OCI-M1 (cell line): Measurements from ENCODE around the gene RACK1.

Experiments used
- DNase-seq: peaks from one replicate; lab custom pipeline; 2025; lab: John Stamatoyannopoulos, UW

RACK1 gene

DNA sequence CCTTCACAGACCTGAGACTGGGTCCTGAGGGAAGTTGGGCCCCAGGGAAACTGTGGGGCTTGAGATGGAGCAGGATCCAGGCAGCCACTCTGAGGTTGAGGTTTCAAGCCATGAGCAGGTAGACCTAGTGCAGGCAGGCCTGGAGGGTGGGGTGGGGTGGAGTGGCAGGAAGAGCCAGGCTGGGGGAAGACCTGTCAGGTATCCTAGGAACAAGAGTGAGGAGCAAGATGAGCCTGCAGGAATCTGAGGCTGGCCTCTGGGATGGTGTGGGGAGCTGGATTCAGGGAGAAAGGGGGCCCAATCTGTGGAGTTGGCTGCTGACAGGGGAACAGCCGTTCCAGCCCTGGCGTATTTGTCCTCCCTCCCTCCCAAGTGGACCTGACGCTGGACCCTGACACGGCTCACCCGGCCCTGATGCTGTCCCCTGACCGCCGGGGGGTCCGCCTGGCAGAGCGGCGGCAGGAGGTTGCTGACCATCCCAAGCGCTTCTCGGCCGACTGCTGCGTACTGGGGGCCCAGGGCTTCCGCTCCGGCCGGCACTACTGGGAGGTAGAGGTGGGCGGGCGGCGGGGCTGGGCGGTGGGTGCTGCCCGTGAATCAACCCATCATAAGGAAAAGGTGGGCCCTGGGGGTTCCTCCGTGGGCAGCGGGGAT lies 9.8 kb downstream of the RACK1 start:
- DNase-seq = no peak

DNA sequence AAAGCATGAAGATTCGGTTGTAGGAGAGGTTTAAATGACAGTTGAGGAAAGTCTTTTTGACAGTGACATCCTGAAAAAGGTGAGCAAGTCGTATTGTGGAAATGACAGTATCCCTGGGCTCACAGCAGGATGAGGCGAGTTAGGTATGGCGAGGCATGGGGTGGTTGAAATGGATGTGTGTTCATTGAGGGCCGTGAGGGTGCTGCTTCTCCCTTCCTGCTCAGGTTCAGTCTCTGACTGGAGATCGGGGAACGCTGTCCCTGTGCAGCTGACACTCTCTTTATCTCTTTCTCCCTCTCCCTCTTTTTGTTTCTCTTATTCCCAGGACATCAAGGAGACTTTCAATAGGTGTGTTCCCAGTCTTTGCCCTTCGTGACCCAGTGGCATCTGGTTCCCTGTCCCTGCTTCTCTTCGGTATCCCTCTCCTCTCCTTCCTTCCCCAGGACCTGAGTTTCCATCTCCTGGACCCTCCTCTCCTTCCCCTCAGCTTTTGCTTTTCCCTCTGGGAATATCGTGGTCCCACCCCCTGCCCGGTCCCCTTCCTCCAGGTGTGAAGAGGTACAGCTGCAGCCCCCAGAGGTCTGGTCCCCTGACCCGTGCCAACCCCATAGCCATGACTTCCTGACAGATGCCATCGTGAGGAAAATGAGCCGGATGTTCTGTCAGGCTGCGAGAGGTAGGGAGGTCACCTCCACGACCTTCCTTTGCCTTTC lies 10.5 kb downstream of the RACK1 start:
- DNase-seq = no peak

DNA sequence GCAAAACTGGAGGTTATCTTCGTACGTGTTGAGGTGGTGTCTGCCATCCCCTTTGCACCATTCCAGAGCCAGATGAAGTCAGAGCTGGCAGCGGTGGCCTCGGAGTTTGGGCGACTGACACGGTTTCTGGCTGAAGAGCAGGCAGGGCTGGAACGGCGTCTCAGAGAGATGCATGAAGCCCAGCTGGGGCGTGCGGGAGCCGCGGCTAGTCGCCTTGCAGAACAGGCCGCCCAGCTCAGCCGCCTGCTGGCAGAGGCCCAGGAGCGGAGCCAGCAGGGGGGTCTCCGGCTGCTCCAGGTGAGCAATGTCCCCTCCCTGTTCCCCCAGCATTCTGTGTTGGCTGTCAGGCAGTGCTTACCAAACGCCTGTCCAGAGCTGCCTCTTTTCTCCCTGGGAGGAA lies 11.1 kb downstream of the RACK1 start:
- DNase-seq = no peak

DNA sequence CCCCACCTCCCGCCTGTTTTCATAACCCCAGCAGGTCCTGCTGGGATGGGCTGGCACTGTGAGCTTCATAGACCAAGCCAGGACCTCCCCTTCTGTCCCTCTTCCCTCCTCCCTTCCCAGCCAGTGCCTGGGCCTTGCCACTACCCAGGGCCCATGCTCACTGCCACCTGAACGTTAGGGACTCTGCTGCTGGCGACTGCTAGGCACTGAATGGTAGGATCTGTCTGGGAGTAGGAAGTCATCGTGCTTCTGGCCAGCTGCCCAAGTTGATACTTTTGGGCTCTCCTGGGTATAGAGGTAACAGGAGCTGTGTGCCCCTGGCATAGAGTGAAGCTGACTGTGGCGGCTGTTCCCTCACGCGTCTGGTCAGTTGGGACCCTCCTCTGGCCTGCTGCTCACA lies 12.3 kb downstream of the RACK1 start:
- DNase-seq = no peak

DNA sequence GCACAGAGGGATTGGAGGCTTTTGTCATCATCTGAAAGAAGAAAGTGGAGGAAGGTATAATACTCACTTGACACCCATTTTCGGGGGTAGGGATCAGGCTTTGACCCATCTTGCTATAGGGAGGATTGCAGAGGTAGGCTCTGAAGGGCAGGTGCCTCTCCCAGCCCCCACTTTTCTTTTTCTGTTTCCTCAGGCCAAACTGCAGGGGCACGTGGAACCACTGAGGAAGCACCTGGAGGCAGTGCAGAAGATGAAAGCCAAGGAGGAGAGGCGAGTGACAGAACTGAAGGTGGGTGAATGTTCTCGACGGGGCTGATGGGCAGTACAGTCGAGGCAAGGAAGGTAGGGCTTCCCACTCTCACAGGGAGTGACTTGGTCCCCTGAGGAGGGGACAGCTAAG lies 13.2 kb downstream of the RACK1 start:
- no peak for DNase-seq

DNA sequence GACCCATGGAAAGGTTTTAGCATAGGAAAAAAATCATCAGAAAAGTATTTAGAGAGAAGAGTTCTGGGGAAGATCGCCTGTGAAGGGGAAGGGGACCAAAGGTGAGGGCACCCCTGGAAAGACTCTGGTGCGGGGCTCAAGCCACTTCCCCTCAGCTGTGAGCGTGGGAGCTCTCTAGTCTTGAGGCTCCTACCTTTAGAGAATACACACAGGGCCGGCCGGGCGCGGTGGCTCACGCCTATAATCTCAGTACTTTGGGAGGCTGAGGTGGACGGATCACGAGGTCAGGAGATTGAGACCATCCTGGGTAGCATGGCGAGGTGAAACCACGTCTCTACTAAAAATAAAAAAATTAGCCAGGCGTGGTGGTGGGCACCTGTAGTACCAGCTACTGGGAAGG lies 13.7 kb downstream of the RACK1 start:
- DNase-seq = no peak

DNA sequence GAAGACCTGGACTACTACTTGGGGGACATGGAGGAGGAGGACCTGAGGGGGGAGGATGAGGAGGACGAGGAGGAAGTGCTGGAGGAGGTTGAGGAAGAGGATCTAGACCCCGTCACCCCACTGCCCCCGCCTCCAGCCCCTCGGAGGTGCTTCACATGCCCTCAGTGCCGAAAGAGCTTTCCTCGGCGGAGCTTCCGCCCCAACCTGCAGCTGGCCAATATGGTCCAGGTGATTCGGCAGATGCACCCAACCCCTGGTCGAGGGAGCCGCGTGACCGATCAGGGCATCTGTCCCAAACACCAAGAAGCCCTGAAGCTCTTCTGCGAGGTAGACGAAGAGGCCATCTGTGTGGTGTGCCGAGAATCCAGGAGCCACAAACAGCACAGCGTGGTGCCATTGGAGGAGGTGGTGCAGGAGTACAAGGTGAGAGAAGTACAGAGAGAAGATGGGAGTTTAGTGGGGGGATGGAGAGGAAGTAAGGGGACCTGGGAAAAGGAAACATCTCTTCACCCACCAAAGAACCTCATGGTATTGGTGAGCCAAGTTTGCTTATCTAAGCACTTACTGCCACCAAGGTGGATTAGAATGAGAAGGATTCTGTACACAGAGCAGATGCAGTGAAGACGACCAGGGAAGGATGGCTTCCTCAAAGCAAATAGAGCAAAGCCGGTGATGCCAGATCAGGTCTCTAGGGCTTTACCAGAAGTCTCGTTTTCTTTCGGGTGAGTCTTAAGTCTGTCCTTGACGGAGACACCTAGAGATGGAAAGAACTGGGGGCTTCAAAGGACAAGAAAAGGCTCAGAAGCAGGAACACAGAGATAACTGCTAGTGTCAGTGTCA lies 19.1 kb downstream of the RACK1 start:
- no peak for DNase-seq

DNA sequence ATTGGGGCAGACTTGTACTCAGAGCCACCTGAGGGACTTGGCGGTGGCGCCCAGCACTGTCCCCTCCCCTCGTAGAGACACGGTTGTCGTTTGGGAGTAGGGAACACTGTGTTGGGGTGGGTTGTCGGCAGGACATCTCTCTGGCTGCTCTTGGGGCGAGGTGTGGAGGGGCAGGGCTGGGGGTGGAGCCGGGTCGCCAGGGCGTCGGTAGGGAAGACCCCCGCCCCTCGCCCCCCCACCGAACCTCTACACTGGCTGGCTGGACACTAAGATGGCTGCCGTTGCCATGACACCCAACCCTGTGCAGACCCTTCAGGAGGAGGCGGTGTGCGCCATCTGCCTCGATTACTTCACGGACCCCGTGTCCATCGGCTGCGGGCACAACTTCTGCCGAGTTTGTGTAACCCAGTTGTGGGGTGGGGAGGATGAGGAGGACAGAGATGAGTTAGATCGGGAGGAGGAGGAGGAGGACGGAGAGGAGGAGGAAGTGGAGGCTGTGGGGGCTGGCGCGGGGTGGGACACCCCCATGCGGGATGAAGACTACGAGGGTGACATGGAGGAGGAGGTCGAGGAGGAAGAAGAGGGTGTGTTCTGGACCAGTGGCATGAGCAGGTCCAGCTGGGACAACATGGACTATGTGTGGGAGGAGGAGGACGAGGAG lies 19.8 kb downstream of the RACK1 start:
- DNase-seq = no peak

DNA sequence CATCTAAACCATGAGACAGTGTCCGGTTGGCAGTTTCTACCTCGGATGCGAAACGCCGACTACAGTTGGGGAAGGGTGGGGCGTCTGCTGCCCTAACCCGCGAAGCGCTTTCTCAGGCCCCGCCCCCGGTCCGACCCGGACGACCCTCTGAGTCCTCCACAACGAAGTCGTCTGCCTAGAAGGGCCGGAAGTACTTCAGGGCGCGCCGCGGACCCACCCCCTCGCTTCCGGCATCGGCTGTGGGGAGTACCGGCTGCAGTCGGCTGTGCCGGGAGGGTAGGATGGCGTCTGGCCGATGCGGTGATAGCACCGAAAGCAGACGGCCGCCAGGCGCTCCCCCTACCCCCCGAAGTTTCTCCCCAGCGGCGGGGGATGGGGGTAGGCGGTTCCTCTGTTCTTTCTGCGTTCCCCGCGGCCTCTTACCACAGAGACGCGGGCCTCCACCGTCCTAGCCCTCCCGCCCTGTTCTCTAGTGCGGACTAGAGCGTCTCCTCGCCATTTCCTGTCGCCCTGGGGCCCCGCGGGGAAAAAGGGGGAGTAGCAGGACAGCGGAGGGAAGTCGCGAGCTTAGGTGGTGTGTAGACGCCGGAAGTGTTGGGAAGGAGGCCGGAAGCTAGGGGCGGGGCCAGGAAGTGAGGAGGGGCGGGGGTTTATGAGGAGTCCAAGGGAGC lies 20.5 kb downstream of the RACK1 start, which contains the start of gene TRIM41:
Gene TRIM41, plus strand, starts transcription at position 224 of the 671 bp plus-strand sequence. CDS start 719 bp downstream, outside the sequence.
- no peak for DNase-seq

DNA sequence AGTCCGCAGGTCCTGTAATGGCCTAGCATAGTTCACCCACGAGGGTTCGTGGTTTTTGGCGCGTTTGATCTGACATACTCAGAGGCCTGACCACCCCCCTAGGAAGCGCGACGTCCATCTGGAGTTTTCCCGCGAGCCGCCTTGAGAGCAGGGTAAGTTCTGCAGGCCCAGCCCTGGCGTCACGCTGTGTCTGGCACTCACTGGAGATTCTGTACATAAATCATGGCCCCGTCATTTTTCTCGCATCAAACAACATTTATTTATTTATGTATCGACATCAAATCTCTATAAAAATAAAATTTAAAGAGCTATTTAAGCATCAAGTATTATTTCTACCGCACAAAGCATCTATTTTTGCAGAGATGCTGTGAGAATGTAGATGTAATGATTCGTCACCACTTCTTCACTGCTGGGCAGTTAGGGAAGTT lies 21.1 kb downstream of the RACK1 start:
- no peak for DNase-seq

DNA sequence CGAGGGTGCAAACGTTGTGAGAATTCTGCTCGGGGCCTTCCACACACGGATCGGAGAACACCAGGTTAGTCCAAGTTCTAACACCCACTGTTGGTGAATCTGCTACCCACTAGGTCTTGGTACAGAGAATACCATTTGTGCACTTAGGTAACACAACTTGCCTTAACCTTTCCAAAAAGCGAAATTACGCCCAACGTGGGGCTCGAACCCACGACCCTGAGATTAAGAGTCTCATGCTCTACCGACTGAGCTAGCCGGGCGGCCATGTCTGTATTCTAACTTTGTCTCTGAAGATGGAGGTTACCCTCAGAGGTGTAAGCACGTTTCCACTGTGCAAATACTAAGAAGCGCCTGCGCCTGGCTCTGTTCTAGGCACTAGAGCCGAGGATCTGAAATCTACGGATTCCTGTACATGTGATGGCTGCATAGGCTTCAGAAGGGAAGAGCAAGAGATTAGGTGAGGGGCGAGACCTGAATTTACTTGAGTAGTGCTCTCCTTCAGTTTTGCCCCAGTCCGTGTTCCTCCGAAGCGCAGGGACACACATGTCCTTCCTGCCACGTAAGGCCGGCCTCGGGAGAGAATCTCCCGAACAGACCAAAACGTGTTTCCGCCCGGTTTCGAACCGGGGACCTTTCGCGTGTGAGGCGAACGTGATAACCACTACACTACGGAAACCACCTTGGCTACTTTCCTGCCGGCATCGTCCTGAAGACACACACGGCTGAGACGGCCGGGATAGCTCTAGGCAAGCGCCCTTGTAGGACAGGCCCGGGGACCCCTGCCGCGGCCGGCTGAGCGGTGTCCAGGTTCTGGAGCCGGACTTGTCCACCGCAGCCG lies 21.7 kb downstream of the RACK1 start:
- DNase-seq = no peak

DNA sequence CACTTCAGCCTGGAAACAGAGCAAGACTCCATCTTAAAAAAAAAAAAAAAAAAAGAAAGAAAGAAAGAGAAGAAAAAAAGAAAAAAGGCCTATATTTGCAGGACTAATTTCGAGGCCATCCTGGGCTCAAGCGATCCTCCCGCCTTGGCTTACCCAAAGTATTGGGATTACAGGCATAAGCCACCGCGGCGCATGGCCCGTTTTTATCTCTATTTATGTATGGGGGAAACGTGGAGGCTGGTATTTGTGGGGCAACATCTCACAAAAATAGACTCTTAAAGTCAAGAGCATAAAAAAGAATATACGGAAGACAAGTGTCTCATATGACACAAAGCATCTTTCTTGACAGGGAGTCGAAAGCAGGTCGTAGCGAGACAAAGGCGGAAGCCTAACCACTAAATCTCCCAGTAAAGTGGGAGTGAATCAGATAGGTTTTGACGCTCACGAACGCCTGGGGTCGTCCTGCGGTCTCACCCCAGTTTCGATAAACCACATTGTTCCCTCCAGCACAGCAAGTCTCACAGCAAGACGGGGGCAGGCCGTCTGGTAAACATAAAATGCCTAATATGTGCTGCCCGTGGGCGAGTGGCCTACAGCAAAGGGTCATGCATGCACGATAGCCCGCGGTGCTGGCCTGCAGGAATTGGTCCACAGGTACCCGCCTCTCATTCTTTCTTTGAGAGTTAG lies 22.5 kb downstream of the RACK1 start:
- DNase-seq = no peak

DNA sequence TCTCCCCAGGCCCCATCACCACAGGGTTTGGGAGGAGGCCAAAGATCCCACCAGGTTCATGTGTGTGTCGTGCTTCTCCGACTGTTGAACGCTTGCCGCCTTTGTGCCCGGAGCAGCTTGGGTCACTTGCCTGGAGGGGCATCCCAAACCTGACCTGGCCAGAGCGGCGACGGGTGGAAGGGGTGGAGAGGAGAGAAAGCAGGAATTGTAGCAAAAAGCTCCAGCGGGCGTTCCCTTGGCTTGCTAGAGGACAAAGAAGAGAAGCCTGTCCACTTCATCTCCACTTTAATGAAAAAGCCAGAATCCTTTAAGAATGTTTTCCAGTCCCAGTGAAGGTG lies 23.6 kb downstream of the RACK1 start:
- no peak for DNase-seq

DNA sequence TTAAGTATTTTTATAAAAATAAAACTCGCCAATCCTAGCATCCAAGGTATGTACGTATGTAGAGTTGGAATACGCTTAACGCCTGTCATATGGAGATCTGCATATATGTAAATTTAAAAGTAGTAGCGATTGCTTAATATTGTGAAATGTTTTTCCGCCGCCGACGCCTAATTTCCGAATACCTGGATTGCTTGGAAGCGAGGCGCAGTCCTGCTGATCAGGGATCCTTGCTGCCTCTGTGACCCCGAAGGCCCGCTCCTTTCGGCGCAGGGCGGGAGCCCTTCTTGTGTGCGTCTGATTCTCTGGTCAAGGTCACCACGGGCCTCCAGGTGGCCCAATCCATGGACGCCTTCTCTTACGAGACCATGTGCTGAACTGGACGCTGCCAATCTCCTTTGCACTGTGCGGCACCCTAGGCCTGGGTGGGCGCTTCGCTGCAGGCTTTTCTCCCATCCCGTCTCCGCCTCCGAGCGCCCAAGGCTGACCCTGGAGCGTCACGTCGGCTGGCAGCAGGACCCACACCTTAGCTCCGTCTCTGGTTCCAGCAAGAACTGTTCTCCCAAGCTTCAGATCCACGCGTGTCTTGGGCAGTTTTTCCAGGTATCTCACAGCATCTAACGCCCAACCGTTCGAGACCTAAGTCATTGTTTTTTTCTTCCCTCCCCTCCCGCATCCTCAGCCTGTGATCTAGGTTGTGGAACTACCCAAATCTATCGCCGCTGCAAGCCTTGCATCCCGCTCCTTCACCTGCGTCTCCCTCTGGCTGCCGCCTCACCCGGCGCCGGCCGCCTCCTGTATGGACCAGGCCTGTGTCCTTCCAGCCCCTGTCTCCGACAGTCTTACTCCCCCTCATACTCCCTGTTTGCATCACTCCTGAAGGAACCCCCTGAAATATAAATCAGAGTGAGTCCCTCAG lies 24.2 kb downstream of the RACK1 start:
- no peak for DNase-seq

DNA sequence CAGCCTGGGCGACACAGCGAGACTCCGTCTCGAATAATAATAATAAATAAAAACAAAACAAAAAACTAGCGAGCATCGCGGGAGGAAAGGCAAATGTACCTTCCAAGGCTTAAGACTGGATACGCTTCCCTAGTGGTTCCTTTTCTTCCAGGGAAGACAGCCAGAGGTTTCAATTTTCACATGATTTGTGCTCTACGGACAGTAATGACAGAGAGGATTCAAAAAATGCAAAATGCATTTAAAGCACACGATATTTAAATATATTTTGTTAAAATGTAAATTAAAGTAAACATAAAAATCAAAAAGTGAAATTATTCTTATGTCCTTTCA lies 24.9 kb downstream of the RACK1 start:
- no peak for DNase-seq

DNA sequence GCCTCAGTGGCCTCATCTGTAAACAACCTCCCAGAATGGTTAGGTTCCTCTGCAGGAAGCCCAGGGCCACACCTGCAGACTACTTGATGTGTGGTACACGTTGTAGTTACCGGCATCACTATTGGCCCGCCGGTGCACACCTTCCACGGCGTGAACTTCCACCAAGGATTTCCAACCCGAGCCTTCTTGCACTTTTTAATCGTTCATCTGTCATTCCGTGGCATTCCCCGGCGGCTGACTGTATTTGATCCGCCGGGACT lies 26.0 kb downstream of the RACK1 start:
- no peak for DNase-seq

DNA sequence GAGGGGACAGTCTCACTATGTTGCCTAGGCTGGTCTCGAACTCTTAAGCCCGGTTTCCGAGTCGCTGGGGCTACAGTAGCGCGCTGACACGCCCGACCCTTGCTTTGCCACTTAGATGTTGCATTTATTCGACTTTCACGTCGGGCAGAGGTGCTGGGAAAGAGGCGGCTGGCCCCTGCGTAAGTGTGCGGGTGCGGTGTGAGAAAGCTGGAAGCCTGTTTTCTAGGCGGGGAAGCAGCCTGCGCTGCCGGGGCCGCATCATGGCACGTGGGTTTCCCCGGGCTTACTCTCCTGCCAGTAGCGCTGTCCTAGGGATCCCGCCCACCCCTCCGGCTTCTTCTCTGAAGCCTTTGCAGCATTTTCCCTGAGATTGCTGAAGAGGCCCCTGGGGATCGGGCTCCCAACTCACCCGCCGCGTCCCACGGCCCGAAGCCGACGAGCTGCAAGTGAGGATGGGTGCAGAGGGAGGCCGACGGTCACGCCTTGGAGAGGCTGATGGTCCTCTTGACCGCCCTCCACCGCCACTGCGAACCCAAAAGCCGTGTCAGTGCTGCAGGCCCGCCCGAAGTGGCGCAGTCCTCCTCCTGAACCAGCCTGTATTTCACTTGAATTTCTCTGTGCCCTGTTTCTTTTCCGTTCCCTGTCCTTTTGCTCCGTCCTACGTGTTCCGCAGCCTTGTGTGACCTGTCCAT lies 26.4 kb downstream of the RACK1 start:
- DNase-seq = no peak

DNA sequence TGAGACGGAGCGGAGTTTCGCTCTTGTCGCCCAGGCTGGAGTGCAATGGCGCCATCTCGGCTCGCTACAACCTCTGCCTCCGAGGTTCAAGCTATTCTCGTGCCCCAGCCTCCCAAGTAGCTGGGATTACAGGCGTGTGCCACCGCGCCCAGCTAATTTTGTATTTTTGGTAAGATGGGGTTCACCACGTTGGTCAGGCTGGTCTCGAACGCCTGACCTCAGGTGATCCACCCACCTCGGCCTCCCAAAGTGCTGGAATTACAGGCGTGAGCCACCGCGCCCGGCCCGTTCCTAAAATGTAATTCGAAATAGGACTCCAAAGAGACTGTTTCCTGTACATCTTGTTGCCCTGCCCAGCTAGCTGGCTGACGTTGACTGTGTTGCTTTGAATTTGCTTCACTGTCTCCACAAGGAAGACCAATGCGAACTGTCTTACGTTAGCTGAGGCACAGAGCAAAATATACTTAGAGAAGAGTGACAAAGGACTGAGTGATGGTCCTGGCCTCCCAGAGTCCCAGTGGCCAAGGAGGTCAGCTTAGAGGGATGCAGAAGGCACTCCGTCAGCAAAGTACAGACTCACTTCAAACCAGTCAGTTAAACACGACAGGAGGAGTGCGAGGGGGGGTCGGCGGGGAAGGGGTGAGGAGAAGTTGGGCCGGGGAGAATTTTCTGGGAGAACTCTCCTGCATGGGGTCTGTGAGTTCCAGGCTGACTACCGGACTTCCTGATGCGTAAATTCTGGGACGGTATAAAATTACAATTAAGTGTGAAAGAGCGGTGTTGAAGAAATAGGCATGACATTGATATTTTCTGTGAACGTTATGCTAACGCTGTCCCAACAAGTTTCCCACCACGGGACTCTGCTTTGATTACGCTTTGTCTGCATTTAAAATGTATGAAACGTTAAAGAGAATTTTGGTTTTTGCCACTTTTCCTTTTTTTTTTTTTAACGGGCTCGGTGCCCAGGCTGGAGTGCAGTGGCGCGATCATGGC lies 27.4 kb downstream of the RACK1 start:
- DNase-seq = no peak
